HepG2 (cell line): ENCODE data around the gene C14orf119. TPM values are rescaled to one million over a fixed set of nuclear protein-coding genes. Genes with fewer than 3 reads are reported as not detected.

ENCODE experiments used
- BCL6 ChIP-seq: IDR thresholded peaks from 2 replicates; pipeline ENCODE4 v1.6.1; 2016; ENCODE audit warnings: missing genetic modification reagents, missing compliant biosample characterization
- FLYWCH1 ChIP-seq: sonication (generic); formaldehyde crosslinking; IDR thresholded peaks from 2 replicates; pipeline ENCODE4 v1.8.1; 2023; ENCODE audit warnings: mild to moderate bottlenecking, missing genetic modification reagents
- FOXK1 ChIP-seq: sonication (generic); formaldehyde crosslinking; IDR thresholded peaks from 2 replicates; pipeline ENCODE4 v1.4.0; 2020; ENCODE audit warnings: low read depth, missing genetic modification reagents, borderline replicate concordance
- HMG20A ChIP-seq: IDR thresholded peaks from 2 replicates; pipeline ENCODE4 v1.6.1; 2016; ENCODE audit warnings: borderline replicate concordance
- MAF1 ChIP-seq: sonication (generic); formaldehyde crosslinking; IDR thresholded peaks from 2 replicates; pipeline ENCODE4 v1.5.0; 2020; ENCODE audit warnings: missing genetic modification reagents, borderline replicate concordance
- MAZ ChIP-seq, 2 experiments: sonication (generic) in 1 of 2; formaldehyde crosslinking in 1 of 2; IDR thresholded peaks; 2 replicates each; pipeline versions ENCODE4 v1.5.0 to v1.6.1; 2012 to 2020; ENCODE audit warnings: low read depth in 2 of 2, mild to moderate bottlenecking in 2 of 2, borderline replicate concordance in 1 of 2, improper control_type of control experiment in 1 of 2, low read length in 1 of 2, missing genetic modification reagents in 1 of 2, moderate library complexity in 1 of 2
- MBD4 ChIP-seq: IDR thresholded peaks from 2 replicates; pipeline ENCODE4 v1.6.1; 2012; ENCODE audit warnings: low read length, inconsistent platforms, borderline replicate concordance
- MIER2 ChIP-seq: IDR thresholded peaks from 2 replicates; pipeline ENCODE4 v1.6.1; 2016; ENCODE audit warnings: missing biosample characterization, missing genetic modification reagents
- RBM39 ChIP-seq: fragments of 200-400 bp; formaldehyde crosslinking; IDR thresholded peaks from one replicate; pipeline ENCODE4 v1.6.1; 2018; ENCODE audit warnings: antibody characterized with exemption, mild to moderate bottlenecking, low read depth, low read length; ENCODE audit not compliant: poor library complexity, severe bottlenecking
- RFX1 ChIP-seq: fragments of 450-650 bp; IDR thresholded peaks from 2 replicates; pipeline ENCODE4 v1.6.1; 2017
- SALL1 ChIP-seq: sonication (generic); formaldehyde crosslinking; IDR thresholded peaks from 2 replicates; pipeline ENCODE4 v1.8.0; 2022; ENCODE audit warnings: mild to moderate bottlenecking, missing genetic modification reagents
- SETDB1 ChIP-seq: sonication (generic); formaldehyde crosslinking; IDR thresholded peaks from 2 replicates; pipeline ENCODE4 v1.5.1; 2020; ENCODE audit warnings: missing genetic modification reagents, mild to moderate bottlenecking, borderline replicate concordance
- SNRNP70 ChIP-seq: fragments of 200-400 bp; formaldehyde crosslinking; IDR thresholded peaks from 2 replicates; pipeline ENCODE4 v1.6.1; 2017; ENCODE audit warnings: mild to moderate bottlenecking, low read depth, low read length, moderate library complexity
- SP4 ChIP-seq: sonication (generic); formaldehyde crosslinking; IDR thresholded peaks from 2 replicates; pipeline ENCODE4 v1.8.1; 2023; ENCODE audit warnings: mild to moderate bottlenecking, missing genetic modification reagents
- SP5 ChIP-seq: IDR thresholded peaks from 2 replicates; pipeline ENCODE4 v1.6.1; 2016; ENCODE audit warnings: low read depth, borderline replicate concordance
- ZEB1 ChIP-seq: IDR thresholded peaks from 2 replicates; pipeline ENCODE4 v1.6.1; 2012; ENCODE audit warnings: mild to moderate bottlenecking, low read depth, inconsistent platforms; ENCODE audit not compliant: insufficient replicate concordance
- ZKSCAN1 ChIP-seq: fragments of 150-350 bp; IDR thresholded peaks from 2 replicates; pipeline ENCODE4 v1.6.1; 2014; ENCODE audit warnings: low read length
- ZNF20 ChIP-seq: sonication (generic); formaldehyde crosslinking; IDR thresholded peaks from 2 replicates; pipeline ENCODE4 v1.4.0; 2020; ENCODE audit warnings: mild to moderate bottlenecking, moderate library complexity, missing genetic modification reagents
- ZNF263 ChIP-seq: sonication (generic); formaldehyde crosslinking; IDR thresholded peaks from 2 replicates; pipeline ENCODE4 v1.4.0; 2020; ENCODE audit warnings: missing genetic modification reagents
- ZNF333 ChIP-seq: sonication (generic); formaldehyde crosslinking; IDR thresholded peaks from 2 replicates; pipeline ENCODE4 v1.4.0; 2020; ENCODE audit warnings: mild to moderate bottlenecking, missing genetic modification reagents, borderline replicate concordance
- ZNF550 ChIP-seq: sonication (generic); formaldehyde crosslinking; IDR thresholded peaks from 2 replicates; pipeline ENCODE4 v1.4.0; 2020; ENCODE audit warnings: mild to moderate bottlenecking, missing genetic modification reagents, borderline replicate concordance
- ZNF589 ChIP-seq: sonication (generic); formaldehyde crosslinking; conservative IDR thresholded peaks from 2 replicates; pipeline ENCODE4 v1.8.0; 2022; ENCODE audit warnings: mild to moderate bottlenecking, moderate library complexity, missing genetic modification reagents
- ZNF768 ChIP-seq: sonication (generic); formaldehyde crosslinking; IDR thresholded peaks from 2 replicates; pipeline ENCODE4 v1.4.0; 2020; ENCODE audit warnings: missing genetic modification reagents
- ZNF781 ChIP-seq: sonication (generic); formaldehyde crosslinking; IDR thresholded peaks from 2 replicates; pipeline ENCODE4 v1.5.1; 2020; ENCODE audit warnings: borderline replicate concordance, mild to moderate bottlenecking, missing genetic modification reagents; ENCODE audit errors: not compliant biosample characterization
- ZNF816 ChIP-seq: sonication (generic); formaldehyde crosslinking; IDR thresholded peaks from 2 replicates; pipeline ENCODE4 v1.8.0; 2022; ENCODE audit warnings: missing genetic modification reagents, mild to moderate bottlenecking, borderline replicate concordance
- ZNF891 ChIP-seq: sonication (generic); formaldehyde crosslinking; IDR thresholded peaks from 2 replicates; pipeline ENCODE4 v1.5.0; 2020; ENCODE audit warnings: mild to moderate bottlenecking, missing genetic modification reagents
- ZSCAN30 ChIP-seq: sonication (generic); formaldehyde crosslinking; IDR thresholded peaks from 2 replicates; pipeline ENCODE4 v1.5.0; 2020; ENCODE audit warnings: mild to moderate bottlenecking, missing genetic modification reagents
- ZSCAN9 ChIP-seq: IDR thresholded peaks from 2 replicates; pipeline ENCODE4 v1.6.1; 2016; ENCODE audit warnings: borderline replicate concordance
- polyA plus RNA-seq, 8 experiments: library from polyadenylated mRNA; depleted of rRNA in 3 of 8; stranded (reverse) in 7 of 8; unstranded in 1 of 8; fragments of >200 nt; fragmentation: Illumina TruSeq in 4 of 8; extraction: Trizol in 4 of 8; gene quantifications; 2 replicates each; pipeline versions ENCODE4 v1.2.1 to v1.2.3, GENCODE V29; 2011 to 2016; ENCODE audit warnings: low read depth in 4 of 8, missing spikeins in 1 of 8, mixed read lengths in 1 of 8; ENCODE audit not compliant: insufficient read depth in 1 of 8
- total RNA-seq, 5 experiments: library from RNA; depleted of rRNA; stranded (reverse); fragments of >200 nt; fragmentation: Illumina TruSeq; extraction: Trizol; gene quantifications; 2 replicates each; pipeline ENCODE4 v1.2.3, GENCODE V29; 2016; ENCODE audit warnings: low read depth in 1 of 5
- TF ChIP-seq, protein P1 (sequence below): sonication (generic); formaldehyde crosslinking; IDR thresholded peaks from 2 replicates; pipeline ENCODE4 v1.8.0; 2022; ENCODE audit warnings: mild to moderate bottlenecking, missing genetic modification reagents

Gene C14orf119
- total and polyA plus RNA-seq, 2 of the 13 experiments (the other 11 are each of a cell fraction or from before 2014, with no cell fraction given): 117 to 206 TPM

DNA sequence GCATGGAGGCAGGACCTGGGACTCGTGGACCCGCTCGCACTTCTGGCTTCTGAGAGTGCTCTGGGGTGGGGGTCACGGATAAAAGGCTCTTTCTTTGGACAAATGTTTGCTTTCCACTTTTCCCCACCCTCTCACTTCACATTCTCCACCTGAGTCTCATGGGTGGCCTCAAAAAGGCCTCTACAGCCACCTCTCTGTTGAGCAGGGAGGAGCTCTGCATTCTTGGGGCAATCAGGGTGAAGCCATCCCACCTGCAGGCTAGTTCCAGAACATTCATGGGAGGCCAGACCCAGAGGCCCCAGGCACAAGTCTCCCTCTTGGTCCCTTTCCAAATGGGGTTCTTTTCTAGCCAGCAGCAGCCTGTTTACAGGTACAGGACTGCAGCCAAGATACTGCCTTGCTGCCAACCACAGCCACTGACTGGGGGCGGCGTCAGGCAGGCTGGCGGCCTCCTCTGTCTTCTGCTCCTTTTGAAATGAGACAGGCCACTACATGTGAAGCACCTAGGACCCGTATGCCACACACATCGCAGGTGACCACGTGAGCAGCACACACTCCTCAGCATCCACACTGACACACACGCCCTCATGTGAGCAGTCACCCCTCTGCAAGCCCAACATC is 42.0 kb downstream of the C14orf119 start (continued):
- TF ChIP-seq ZSCAN30 (CRISPR knock-in tag) (peak; percentile 26; the same call in 1 of the 2 replicates), HMG20A (no peak), ZNF263 (CRISPR knock-in tag) (no peak), ZNF589 (no peak), ZKSCAN1 (no peak), FLYWCH1 (no peak), SETDB1 (CRISPR knock-in tag) (no peak), ZNF768 (CRISPR knock-in tag) (peak; percentile 17; the same call in 1 of the 2 replicates), FOXK1 (CRISPR knock-in tag) (no peak), RBM39 (peak; percentile 24), SP4 (CRISPR knock-in tag) (no peak), ZNF891 (0 out of 2 replicates have a peak, but pooled peaks have one; percentile 47), MIER2 (CRISPR knock-in tag) (no peak), SNRNP70 (no peak), ZEB1 (no peak), ZNF816 (CRISPR knock-in tag) (no peak), ZNF550 (CRISPR knock-in tag) (no peak), MAF1 (CRISPR knock-in tag) (no peak), MAZ (IDR thresholded peaks at IDR 0.05; ENCODE audit: borderline replicate concordance, low read depth, low read length) (no peak), MAZ (CRISPR knock-in tag; IDR thresholded peaks at IDR 0.05; ENCODE audit: low read depth) (no peak), RFX1 (no peak), ZNF781 (CRISPR knock-in tag) (no peak), SALL1 (CRISPR knock-in tag) (peak; percentile 18; the same call in 1 of the 2 replicates), BCL6 (no peak), ZSCAN9 (CRISPR knock-in tag) (no peak), ZNF20 (CRISPR knock-in tag) (no peak), MBD4 (no peak), ZNF333 (CRISPR knock-in tag) (0 out of 2 replicates have a peak, but pooled peaks have one; percentile 39), SP5 (CRISPR knock-in tag) (no peak; the same call in 1 of the 2 replicates)
- TF ChIP-seq, protein P1, sequence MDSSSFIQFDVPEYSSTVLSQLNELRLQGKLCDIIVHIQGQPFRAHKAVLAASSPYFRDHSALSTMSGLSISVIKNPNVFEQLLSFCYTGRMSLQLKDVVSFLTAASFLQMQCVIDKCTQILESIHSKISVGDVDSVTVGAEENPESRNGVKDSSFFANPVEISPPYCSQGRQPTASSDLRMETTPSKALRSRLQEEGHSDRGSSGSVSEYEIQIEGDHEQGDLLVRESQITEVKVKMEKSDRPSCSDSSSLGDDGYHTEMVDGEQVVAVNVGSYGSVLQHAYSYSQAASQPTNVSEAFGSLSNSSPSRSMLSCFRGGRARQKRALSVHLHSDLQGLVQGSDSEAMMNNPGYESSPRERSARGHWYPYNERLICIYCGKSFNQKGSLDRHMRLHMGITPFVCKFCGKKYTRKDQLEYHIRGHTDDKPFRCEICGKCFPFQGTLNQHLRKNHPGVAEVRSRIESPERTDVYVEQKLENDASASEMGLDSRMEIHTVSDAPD: 0 out of 2 replicates have a peak, but pooled peaks have one; percentile 36
